GM23338 (cell line): Measurements from ENCODE around the gene ENPP7. TPM values are rescaled to one million over a fixed set of nuclear protein-coding genes. Genes with fewer than 3 reads are reported as not detected.

Experiments
- ATAC-seq: fragments of 200-7000 bp; cut with Tn5 transposase; 3 replicates; pipeline ENCODE4 v1.9.1; 2020
- DNase-seq: peaks from one replicate; pipeline ENCODE4 v3.0.0-alpha.2; 2015; ENCODE audit warnings: low spot score
- H2AFZ ChIP-seq: fragments of 200-600 bp; sonication (generic); 2 replicates; pipeline ENCODE4 v1.8.0; 2016; ENCODE audit warnings: antibody characterized with exemption, mild to moderate bottlenecking, moderate library complexity
- H3F3A ChIP-seq: fragments of 200-600 bp; sonication (generic); replicated peaks from 2 replicates; pipeline ENCODE4 v1.8.0; 2017; ENCODE audit warnings: antibody characterized with exemption, mixed run types, low read depth
- H3K27ac ChIP-seq: fragments of 200-600 bp; sonication (generic); 2 replicates; pipeline ENCODE4 v1.6.1; 2016; ENCODE audit warnings: low read depth
- H3K27me3 ChIP-seq: fragments of 200-600 bp; sonication (generic); 2 replicates; pipeline ENCODE4 v1.8.0; 2016; ENCODE audit warnings: mild to moderate bottlenecking, mixed run types, moderate library complexity; ENCODE audit not compliant: insufficient read depth
- H3K36me3 ChIP-seq: fragments of 200-600 bp; sonication (generic); 2 replicates; pipeline ENCODE4 v1.8.0; 2016; ENCODE audit warnings: mild to moderate bottlenecking; ENCODE audit not compliant: insufficient read depth
- H3K4me1 ChIP-seq: fragments of 200-600 bp; sonication (generic); 2 replicates; pipeline ENCODE4 v1.8.0; 2016; ENCODE audit warnings: mild to moderate bottlenecking, moderate library complexity; ENCODE audit not compliant: insufficient read depth
- H3K4me2 ChIP-seq: fragments of 200-600 bp; sonication (generic); 2 replicates; pipeline ENCODE4 v1.7.1; 2017; ENCODE audit warnings: mixed run types
- H3K4me3 ChIP-seq: fragments of 200-600 bp; sonication (generic); 2 replicates; pipeline ENCODE4 v1.6.1; 2016; ENCODE audit warnings: mixed run types
- H3K79me2 ChIP-seq: fragments of 200-600 bp; sonication (generic); replicated peaks from 2 replicates; pipeline ENCODE4 v1.8.0; 2017; ENCODE audit warnings: mild to moderate bottlenecking; ENCODE audit not compliant: insufficient read depth
- H3K9me2 ChIP-seq: fragments of 200-600 bp; sonication (generic); 2 replicates; pipeline ENCODE4 v1.8.0; 2017; ENCODE audit not compliant: insufficient read depth
- H4K20me1 ChIP-seq: fragments of 200-600 bp; sonication (generic); replicated peaks from 2 replicates; pipeline ENCODE4 v1.8.0; 2017; ENCODE audit warnings: mild to moderate bottlenecking; ENCODE audit not compliant: insufficient read depth
- H3K27ac Mint-ChIP-seq: 2 replicates; pipeline ENCODE4 v1.8.0; 2020; ENCODE audit warnings: inconsistent platforms, mild to moderate bottlenecking, moderate library complexity, mixed read lengths
- H3K27me3 Mint-ChIP-seq: 3 replicates; pipeline ENCODE4 v1.8.0; 2022; ENCODE audit warnings: low read depth, mild to moderate bottlenecking, moderate library complexity, mixed read lengths, inconsistent platforms; ENCODE audit not compliant: insufficient read depth, poor library complexity
- H3K36me3 Mint-ChIP-seq: 3 replicates; pipeline ENCODE4 v1.8.0; 2021; ENCODE audit warnings: low read depth, mild to moderate bottlenecking, inconsistent platforms, moderate library complexity, mixed read lengths
- H3K4me1 Mint-ChIP-seq: 3 replicates; pipeline ENCODE4 v1.8.0; 2020; ENCODE audit warnings: mild to moderate bottlenecking, inconsistent platforms, mixed read lengths
- H3K4me3 Mint-ChIP-seq: 3 replicates; pipeline ENCODE4 v1.8.0; 2021; ENCODE audit warnings: moderate library complexity, mild to moderate bottlenecking, inconsistent platforms, mixed read lengths
- H3K9me3 Mint-ChIP-seq: 3 replicates; pipeline ENCODE4 v1.8.0; 2020; ENCODE audit warnings: moderate library complexity, mild to moderate bottlenecking, inconsistent platforms, mixed read lengths
- CREB1 ChIP-seq: fragments of 250-450 bp; sonication (Bioruptor Pico); IDR thresholded peaks from 2 replicates; pipeline ENCODE4 v1.5.0; 2020; ENCODE audit warnings: low read depth, mild to moderate bottlenecking, moderate library complexity
- ETS1 ChIP-seq: IDR thresholded peaks from 2 replicates; pipeline ENCODE4 v1.6.1; 2016; ENCODE audit warnings: antibody characterized with exemption
- EZH2 ChIP-seq: fragments of 200-600 bp; sonication (generic); IDR thresholded peaks from one replicate; pipeline ENCODE4 v1.8.0; 2017; ENCODE audit warnings: antibody characterized with exemption, mild to moderate bottlenecking, low read depth; ENCODE audit not compliant: unreplicated experiment
- EZH2phosphoT487 ChIP-seq: fragments of 200-600 bp; sonication (generic); IDR thresholded peaks from one replicate; pipeline ENCODE4 v1.8.1; 2018; ENCODE audit warnings: antibody characterized with exemption; ENCODE audit not compliant: unreplicated experiment
- JUNB ChIP-seq: IDR thresholded peaks from one replicate; pipeline ENCODE4 v1.6.1; 2016; ENCODE audit warnings: antibody characterized with exemption; ENCODE audit not compliant: unreplicated experiment
- NANOG ChIP-seq: IDR thresholded peaks from 2 replicates; pipeline ENCODE4 v1.6.1; 2016; ENCODE audit warnings: antibody characterized with exemption, borderline replicate concordance
- POLR2AphosphoS5 ChIP-seq: IDR thresholded peaks from 2 replicates; pipeline ENCODE4 v1.6.1; 2016; ENCODE audit warnings: antibody characterized with exemption, low read depth
- REST ChIP-seq: IDR thresholded peaks from one replicate; pipeline ENCODE4 v1.6.1; 2018; ENCODE audit warnings: antibody characterized with exemption; ENCODE audit not compliant: unreplicated experiment
- STAT1 ChIP-seq: IDR thresholded peaks from one replicate; pipeline ENCODE4 v1.6.1; 2016; ENCODE audit warnings: antibody characterized with exemption; ENCODE audit not compliant: unreplicated experiment
- ZNF114 ChIP-seq: fragments of 250-450 bp; sonication (Bioruptor Pico); IDR thresholded peaks from 2 replicates; pipeline ENCODE4 v1.5.0; 2020; ENCODE audit warnings: mild to moderate bottlenecking, moderate library complexity
- ZNF331 ChIP-seq: fragments of 250-450 bp; sonication (Bioruptor Pico); IDR thresholded peaks from 2 replicates; pipeline ENCODE4 v1.5.0; 2020; ENCODE audit warnings: low read depth, mild to moderate bottlenecking, moderate library complexity
- ZNF462 ChIP-seq: fragments of 250-450 bp; sonication (Bioruptor Pico); IDR thresholded peaks from 2 replicates; pipeline ENCODE4 v1.5.0; 2020; ENCODE audit warnings: mild to moderate bottlenecking, moderate library complexity
- polyA plus RNA-seq: library from polyadenylated mRNA; unstranded; fragments of >200 nt; fragmentation: Nextera tagmentation; extraction: Ambion mirVana; gene quantifications from 2 replicates; pipeline ENCODE4 v1.2.1, GENCODE V29; 2016
- total RNA-seq: library from RNA; depleted of rRNA; stranded (reverse); fragments of >200 nt; shearing (Covaris generic); gene quantifications from 2 replicates; pipeline ENCODE4 v1.2.3, GENCODE V29; 2014
- TF ChIP-seq, protein P1 (sequence below), 2 experiments: fragments of 200-600 bp in 1 of 2; sonication (generic) in 1 of 2; conservative IDR thresholded peaks; 2 replicates each; pipeline versions ENCODE4 v1.5.1 to v1.6.1; 2016 to 2017; ENCODE audit warnings: antibody characterized with exemption in 2 of 2, low read depth in 2 of 2, mild to moderate bottlenecking in 2 of 2, moderate library complexity in 1 of 2

The ENPP7 gene
- total and polyA plus RNA-seq, 2 experiments from 2014 or later = not detected

DNA sequence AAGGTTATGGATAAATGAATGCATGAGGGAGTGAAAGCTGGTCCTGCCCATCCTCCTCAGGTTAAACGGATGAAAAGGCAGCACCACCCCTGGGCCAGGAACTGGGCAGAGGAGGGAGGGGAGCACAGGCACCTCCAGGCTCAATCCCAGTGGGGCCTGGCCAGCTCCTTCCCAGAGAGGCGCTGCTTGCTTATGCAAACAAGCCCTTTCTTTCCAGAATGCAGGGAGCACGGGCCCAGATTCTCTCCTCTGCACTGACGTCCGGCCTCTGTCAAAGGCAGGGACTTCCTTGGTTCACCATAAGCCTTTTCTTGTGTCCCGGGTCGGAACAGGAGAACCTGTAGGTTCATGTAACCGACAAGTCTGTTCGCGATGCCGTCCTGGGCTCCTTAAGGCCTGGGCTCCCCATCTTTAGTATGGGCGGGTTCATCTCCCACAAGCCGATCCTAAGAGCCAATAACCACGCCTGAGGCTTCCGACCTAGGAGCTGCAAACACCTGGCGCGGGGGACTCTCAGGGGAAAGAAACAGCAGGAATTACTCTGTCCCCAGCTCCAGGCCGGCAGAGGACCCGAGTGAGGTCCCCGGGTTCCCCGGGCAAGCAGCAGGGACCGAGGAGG, 16.3 kb downstream of the ENPP7 start:
- Histone ChIP-seq H3K79me2 (no peaks in the 10 kb centered on the region), H3K27ac (no peak overlapping the region), H3K27me3 (peaks cover 77% of the 10 kb centered on the region), H3K4me2 (peak overlapping the region; percentile 84), H3F3A (peaks cover 12% of the 10 kb centered on the region), H3K4me3 (peak overlapping the region; percentile 55), H3K36me3 (no peaks in the 10 kb centered on the region), H4K20me1 (no peaks in the 10 kb centered on the region; the same call in 1 of the 2 replicates), H3K4me1 (peaks cover 10% of the 10 kb centered on the region), H3K9me2 (no peaks in the 10 kb centered on the region), H2AFZ (peak overlapping the region; percentile 70)
- no peak overlapping the region for H3K27ac Mint-ChIP-seq
- peak overlapping the region; percentile 66 for H3K4me3 Mint-ChIP-seq
- H3K27me3 Mint-ChIP-seq = peaks cover 70% of the 10 kb centered on the region
- H3K36me3 Mint-ChIP-seq = no peaks in the 10 kb centered on the region; the same call in 2 of the 3 replicates
- DNase-seq (peak; percentile 72), ATAC-seq (peak; percentile 53)
- peaks cover 13% of the 10 kb centered on the region for H3K4me1 Mint-ChIP-seq
- TF ChIP-seq ZNF462 (CRISPR knock-in tag) (no peak), REST (no peak), ETS1 (no peak), ZNF114 (CRISPR knock-in tag) (no peak), CREB1 (no peak), POLR2AphosphoS5 (no peak), STAT1 (no peak), ZNF331 (CRISPR knock-in tag) (no peak), NANOG (no peak), JUNB (no peak), EZH2 (no peak), EZH2phosphoT487 (no peak)
- TF ChIP-seq, protein P1, sequence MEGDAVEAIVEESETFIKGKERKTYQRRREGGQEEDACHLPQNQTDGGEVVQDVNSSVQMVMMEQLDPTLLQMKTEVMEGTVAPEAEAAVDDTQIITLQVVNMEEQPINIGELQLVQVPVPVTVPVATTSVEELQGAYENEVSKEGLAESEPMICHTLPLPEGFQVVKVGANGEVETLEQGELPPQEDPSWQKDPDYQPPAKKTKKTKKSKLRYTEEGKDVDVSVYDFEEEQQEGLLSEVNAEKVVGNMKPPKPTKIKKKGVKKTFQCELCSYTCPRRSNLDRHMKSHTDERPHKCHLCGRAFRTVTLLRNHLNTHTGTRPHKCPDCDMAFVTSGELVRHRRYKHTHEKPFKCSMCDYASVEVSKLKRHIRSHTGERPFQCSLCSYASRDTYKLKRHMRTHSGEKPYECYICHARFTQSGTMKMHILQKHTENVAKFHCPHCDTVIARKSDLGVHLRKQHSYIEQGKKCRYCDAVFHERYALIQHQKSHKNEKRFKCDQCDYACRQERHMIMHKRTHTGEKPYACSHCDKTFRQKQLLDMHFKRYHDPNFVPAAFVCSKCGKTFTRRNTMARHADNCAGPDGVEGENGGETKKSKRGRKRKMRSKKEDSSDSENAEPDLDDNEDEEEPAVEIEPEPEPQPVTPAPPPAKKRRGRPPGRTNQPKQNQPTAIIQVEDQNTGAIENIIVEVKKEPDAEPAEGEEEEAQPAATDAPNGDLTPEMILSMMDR (conservative IDR thresholded peaks at IDR 0.05; ENCODE audit: low read depth in 2 of 2) = no peak; a peak in 1 of 4 replicates
- no peaks in the 10 kb centered on the region for H3K9me3 Mint-ChIP-seq
